HFFc6 (cell line): ENCODE measurements around the gene FRMD5. TPM values are rescaled to one million over a fixed set of nuclear protein-coding genes. Genes with fewer than 3 reads are reported as not detected.
A peak's percentile ranks its signal among the peaks of the same experiment; 100 is the strongest.

Experiments
- DNase-seq: peaks from one replicate; pipeline ENCODE4 v3.0.0-alpha.2; 2018
- H3K27ac Mint-ChIP-seq: 2 replicates; pipeline ENCODE4 v1.8.0; 2020; ENCODE audit warnings: mild to moderate bottlenecking, mixed read lengths
- H3K27me3 Mint-ChIP-seq: 2 replicates; pipeline ENCODE4 v1.8.0; 2021; ENCODE audit warnings: mild to moderate bottlenecking, moderate library complexity, mixed read lengths; ENCODE audit not compliant: insufficient read depth
- H3K36me3 Mint-ChIP-seq: 2 replicates; pipeline ENCODE4 v1.8.0; 2021; ENCODE audit warnings: low read depth, mixed read lengths
- H3K4me1 Mint-ChIP-seq: 2 replicates; pipeline ENCODE4 v1.8.0; 2020; ENCODE audit warnings: low read depth, mixed read lengths
- H3K4me3 Mint-ChIP-seq: 2 replicates; pipeline ENCODE4 v1.8.0; 2020; ENCODE audit warnings: mild to moderate bottlenecking, moderate library complexity, mixed read lengths
- H3K9me3 Mint-ChIP-seq: 2 replicates; pipeline ENCODE4 v1.8.0; 2020; ENCODE audit warnings: mild to moderate bottlenecking, mixed read lengths
- total RNA-seq, 6 experiments: library from RNA; stranded (reverse); fragmentation: NEBNext Ultra II Directional; extraction: Animal tissue kit (Norgen Biotek cat#: 25700); gene quantifications; 2 replicates in 1 of 6; 3 replicates in 5 of 6; pipeline ENCODE4 v1.2.3, GENCODE V29; 2021
- TF ChIP-seq, protein P1 (sequence below): fragments of 200-600 bp; sonication (generic); IDR thresholded peaks from 2 replicates; pipeline ENCODE4 v1.5.0; 2021; ENCODE audit warnings: antibody characterized with exemption, mild to moderate bottlenecking

Gene FRMD5
- total RNA-seq, 6 experiments from 2014 or later, result 0.67 to 1.1 (median 0.94) TPM

DNA sequence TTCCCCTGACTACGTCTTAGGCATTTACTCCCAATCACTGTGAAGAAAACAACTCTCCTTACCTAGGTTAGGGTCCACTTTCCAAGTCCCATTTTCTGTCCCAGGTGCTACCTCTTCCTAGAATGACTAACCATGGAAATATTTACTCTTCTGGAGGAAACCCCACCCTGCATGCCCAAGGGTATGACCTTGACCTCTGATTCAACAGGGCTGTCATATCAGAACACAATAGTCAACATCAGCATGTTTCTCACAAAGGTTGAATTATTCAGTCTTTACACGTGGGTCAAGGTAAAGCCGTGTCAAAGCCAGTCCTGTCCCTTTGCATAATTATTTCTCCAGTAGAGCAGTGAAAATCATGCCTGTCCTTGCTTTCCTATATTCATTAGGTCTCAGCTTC is 4.3 kb upstream of the FRMD5 start:
- Mint-ChIP-seq H3K27me3 (peaks cover 11% of the 10 kb centered on the region; the same call in 1 of the 2 replicates), H3K36me3 (no peaks in the 10 kb centered on the region), H3K4me3 (no peak overlapping the region), H3K4me1 (peaks cover 7% of the 10 kb centered on the region), H3K9me3 (no peaks in the 10 kb centered on the region), H3K27ac (no peak overlapping the region)
- TF ChIP-seq, protein P1, sequence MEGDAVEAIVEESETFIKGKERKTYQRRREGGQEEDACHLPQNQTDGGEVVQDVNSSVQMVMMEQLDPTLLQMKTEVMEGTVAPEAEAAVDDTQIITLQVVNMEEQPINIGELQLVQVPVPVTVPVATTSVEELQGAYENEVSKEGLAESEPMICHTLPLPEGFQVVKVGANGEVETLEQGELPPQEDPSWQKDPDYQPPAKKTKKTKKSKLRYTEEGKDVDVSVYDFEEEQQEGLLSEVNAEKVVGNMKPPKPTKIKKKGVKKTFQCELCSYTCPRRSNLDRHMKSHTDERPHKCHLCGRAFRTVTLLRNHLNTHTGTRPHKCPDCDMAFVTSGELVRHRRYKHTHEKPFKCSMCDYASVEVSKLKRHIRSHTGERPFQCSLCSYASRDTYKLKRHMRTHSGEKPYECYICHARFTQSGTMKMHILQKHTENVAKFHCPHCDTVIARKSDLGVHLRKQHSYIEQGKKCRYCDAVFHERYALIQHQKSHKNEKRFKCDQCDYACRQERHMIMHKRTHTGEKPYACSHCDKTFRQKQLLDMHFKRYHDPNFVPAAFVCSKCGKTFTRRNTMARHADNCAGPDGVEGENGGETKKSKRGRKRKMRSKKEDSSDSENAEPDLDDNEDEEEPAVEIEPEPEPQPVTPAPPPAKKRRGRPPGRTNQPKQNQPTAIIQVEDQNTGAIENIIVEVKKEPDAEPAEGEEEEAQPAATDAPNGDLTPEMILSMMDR, result no peak
- DNase-seq, result no peak

DNA sequence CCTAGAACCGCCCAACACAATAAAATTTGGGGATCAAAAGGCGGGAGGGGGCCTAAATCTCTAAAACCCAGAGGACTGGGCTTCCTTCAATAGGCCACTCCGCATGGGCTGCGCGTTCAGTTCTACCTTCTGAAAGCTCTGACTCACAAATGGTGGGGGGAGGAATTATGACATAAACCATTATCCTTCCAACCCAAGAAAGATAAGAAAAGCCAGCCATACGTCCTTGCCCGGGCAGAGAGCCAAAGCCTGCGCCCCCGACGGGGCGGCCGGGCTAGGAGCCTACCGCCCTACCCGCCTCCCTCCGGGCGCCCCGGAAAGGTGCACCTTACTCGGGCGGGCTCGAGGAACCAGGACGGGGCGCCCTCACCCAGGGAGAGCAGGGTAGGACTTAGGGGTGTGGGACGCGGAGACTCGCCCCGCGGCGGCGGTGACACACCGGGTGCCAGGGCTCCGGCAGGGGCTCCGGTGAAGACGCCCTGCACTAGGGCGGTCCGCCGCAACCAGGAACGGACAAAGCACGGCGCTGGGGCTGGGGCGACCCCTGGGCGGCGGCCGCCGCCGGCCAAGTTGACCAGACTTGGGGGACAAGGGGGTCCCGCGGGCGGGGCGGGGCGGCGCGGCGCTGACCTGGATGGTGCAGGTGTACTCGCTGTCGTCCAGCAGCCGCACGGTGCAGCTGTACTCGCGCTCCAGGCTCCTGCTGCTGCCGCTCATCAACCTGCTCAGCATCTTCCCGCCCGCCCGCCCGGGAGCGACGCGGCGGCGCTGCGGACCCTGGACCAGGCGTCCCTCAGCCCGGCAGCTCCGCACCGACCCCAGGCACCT is 534 bp downstream of the FRMD5 start:
- no peaks in the 10 kb centered on the region for H3K9me3 Mint-ChIP-seq
- H3K4me3 Mint-ChIP-seq, result peak overlapping the region; percentile 92
- H3K27me3 Mint-ChIP-seq, result peaks cover 9% of the 10 kb centered on the region
- TF ChIP-seq, protein P1, result no peak
- DNase-seq, result peak; percentile 29
- no peaks in the 10 kb centered on the region for H3K36me3 Mint-ChIP-seq
- peaks cover 20% of the 10 kb centered on the region for H3K4me1 Mint-ChIP-seq
- H3K27ac Mint-ChIP-seq, result peak overlapping the region; percentile 59; the same call in 1 of the 2 replicates

DNA sequence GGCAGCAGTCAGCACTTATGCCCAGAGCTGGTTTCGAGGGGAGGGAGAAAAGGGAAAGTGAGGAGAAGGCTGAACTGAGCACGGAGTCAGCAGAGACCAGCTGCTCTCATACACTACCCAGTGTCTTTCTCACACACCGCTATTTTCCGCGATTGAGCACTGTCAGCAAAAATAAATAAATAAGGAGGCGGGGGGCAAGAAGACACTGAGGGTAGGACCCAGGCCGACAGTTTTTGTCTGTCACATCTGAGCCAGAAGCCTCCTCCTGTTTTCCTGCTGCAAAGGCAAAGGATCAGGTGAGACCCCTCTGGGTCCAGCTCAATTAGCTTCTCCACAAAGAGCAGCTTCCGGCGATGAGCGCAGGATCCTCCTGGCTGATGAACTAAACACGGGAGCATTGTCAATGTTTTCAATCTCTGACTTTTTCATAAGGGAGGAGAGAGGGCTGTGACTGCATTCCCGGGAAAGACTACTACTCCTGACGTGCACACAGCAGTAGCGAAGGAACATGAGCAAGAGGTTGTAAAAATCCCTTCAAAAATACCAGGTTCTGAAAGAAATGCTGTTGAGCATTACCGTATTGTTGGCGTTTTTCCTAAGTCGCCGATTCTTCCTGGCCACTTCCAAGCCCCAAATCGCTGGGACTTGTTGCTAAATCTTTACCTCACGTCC is 1.3 kb downstream of the FRMD5 start:
- TF ChIP-seq, protein P1, result no peak
- Mint-ChIP-seq H3K4me3 (peak overlapping the region; percentile 92), H3K4me1 (peaks cover 20% of the 10 kb centered on the region), H3K36me3 (no peaks in the 10 kb centered on the region), H3K9me3 (no peaks in the 10 kb centered on the region), H3K27me3 (peaks cover 6% of the 10 kb centered on the region), H3K27ac (peak overlapping the region; percentile 59; the same call in 1 of the 2 replicates)
- peak; percentile 10 for DNase-seq

DNA sequence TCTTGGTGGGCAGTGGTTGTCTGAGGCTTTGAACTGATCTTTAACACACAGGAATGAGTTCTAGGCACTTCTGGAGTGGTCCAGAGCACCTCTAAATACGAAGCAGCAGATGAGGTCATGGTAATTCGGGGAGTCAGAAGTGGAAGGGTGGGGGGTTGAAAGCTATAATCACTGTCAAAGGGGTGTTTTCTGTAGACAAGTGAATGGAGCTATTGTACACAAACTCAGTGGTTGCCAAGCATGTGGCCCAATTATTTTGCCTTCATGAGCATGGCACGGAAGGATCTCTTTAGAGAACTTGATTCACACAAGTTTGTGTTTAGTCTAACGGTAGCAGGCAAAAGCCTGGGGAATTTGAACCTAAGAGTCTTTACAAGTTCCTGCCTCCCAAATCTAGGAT is 6.3 kb downstream of the FRMD5 start:
- no peak overlapping the region for H3K4me3 Mint-ChIP-seq
- H3K9me3 Mint-ChIP-seq, result no peaks in the 10 kb centered on the region
- peaks cover 2% of the 10 kb centered on the region; the same call in 1 of the 2 replicates for H3K27me3 Mint-ChIP-seq
- no peak for DNase-seq
- peaks cover 13% of the 10 kb centered on the region for H3K4me1 Mint-ChIP-seq
- TF ChIP-seq, protein P1, result no peak
- peaks cover 4% of the 10 kb centered on the region; the same call in 1 of the 2 replicates for H3K36me3 Mint-ChIP-seq
- H3K27ac Mint-ChIP-seq, result no peak overlapping the region

DNA sequence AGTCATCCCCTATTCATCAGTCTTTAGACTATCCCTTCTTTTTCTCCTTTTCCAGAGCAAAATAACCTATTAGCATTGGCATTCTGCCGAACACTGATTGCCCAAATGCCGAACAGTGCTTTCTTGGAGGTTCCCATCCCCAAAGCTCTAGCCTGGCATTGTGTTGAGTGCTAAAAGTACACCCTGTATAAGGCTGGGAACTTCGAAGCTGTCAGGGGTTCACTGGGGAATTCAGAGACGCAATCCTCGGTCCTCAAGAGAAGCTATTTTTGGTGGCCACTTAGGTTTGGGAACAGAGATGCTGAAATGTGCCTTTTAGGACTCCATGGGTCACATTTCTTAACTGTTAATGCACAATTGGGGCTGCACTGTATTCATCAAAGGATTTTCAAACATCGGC is 8.4 kb downstream of the FRMD5 start:
- Mint-ChIP-seq H3K4me3 (no peak overlapping the region), H3K9me3 (no peaks in the 10 kb centered on the region), H3K27ac (no peak overlapping the region), H3K36me3 (peaks cover 5% of the 10 kb centered on the region), H3K4me1 (peaks cover 5% of the 10 kb centered on the region; the same call in 1 of the 2 replicates), H3K27me3 (peaks cover 1% of the 10 kb centered on the region; the same call in 1 of the 2 replicates)
- TF ChIP-seq, protein P1, result no peak
- DNase-seq, result no peak
